HG03442 (cell line): ENCODE measurements around the gene GPRIN1.

ENCODE experiments used
- ATAC-seq: cut with Tn5 transposase; IDR thresholded peaks from one replicate; pipeline ENCODE4 v1.9.1; 2021; ENCODE audit warnings: mild to moderate bottlenecking, moderate library complexity; ENCODE audit not compliant: unreplicated experiment

GPRIN1 gene

DNA sequence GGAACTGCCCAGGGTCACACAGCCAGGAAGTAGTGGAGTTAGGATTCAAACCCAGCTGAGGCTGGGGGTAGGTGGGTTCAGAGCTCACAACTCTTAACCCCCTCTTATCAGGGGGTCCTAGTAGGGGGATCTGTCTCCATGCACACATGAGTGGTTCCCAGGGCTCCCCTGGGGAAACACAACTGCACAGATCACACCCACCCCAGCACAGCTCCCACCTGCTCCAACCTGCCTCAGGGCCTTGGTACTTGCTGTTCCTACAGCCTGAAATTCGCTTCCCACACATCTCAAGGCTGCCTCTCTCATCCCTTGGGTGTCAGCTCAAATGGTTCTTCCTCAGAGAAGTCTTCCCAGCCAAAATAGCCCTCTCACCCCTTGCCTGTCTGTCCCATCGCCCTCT lies 15.6 kb upstream of the GPRIN1 start:
- ATAC-seq: no peak

DNA sequence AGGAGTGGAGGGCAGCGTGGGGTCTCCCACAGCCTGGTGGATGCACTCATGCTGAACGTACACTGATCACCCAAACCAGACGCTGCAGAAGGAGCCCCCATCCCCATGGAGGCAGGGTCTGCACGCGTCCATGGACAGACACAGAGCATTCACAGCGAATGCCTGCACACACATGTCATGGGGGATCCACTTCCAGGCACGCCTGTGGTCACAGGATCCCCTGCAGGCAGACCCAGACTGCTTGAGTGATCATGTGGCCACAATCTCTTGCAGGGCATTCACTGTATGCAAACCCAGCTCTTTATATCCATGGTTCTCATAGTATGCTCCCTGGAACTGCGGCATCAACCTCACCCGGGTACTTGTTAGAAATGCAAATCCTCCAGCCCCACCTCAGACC lies 15.0 kb upstream of the GPRIN1 start:
- ATAC-seq: no peak

DNA sequence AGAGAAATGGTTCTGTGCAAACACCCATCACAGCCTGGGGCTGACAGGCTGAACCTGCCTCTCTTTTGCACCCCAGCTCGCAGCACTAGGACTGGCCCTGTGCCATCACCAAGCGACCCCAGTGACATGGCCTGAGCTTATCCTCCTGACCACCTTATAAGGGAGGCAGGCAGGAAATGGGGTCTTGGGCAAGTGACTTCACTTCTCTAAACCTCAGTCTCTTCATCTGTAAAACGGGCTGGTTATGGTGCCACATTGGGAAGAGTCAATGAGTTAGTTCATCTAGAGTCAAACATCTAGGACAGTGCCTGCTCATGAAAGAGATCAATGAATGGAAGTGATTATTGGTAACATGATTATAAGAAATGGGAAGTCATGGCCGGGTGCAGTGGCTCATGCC lies 14.2 kb upstream of the GPRIN1 start:
- ATAC-seq: no peak

DNA sequence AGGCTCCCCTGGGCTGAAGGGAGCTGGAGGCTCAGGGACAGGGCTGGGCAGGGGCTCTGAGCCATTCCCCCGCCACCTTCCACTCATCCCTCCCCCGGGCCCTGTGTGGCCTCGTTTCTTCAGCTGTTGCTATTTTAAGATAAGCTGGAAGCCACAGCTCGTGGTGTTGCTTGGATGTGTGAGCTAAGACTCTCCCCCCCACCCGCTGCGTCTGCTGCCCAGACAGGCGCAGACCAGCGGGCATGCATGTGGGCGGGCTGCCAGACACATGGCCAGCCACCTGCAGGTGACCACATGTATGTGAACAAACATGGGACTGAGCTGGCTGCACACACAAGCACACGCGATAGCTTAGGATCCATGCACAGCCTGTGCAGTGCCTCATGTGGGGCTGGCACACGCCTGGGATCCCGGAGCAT lies 11.7 kb upstream of the GPRIN1 start:
- ATAC-seq: no peak

DNA sequence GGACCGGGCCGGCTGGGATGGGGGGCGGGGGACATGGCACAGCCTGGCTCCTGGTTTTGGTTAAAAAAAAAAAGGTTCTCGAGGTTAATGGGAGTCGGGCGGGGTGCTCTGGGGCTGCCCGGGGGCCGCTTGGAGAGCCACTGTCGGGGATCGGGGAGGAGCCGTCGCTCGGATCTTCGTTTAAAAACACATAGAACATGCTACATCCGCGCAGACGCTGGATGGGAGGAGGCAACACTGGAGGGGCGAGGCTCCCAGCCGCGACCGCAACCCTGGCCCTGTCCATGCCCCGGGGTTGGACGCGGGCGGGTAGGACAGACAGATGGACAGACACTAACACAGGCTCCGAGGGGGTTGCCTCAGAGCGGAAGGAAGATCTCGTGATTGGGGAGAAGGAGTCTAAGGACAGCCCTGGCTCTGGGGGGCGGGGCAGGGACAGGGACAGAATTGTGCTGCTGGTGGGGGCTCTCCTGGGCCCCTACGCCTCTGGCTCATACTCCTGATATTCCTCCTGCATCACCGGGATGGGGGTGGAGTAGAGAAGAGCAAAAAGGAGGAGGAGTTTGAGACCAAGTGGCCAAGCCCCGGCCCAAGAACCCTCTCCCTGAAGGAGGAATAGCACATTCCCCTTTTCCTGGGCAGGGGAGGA lies 10.5 kb upstream of the GPRIN1 start:
- ATAC-seq: no peak

DNA sequence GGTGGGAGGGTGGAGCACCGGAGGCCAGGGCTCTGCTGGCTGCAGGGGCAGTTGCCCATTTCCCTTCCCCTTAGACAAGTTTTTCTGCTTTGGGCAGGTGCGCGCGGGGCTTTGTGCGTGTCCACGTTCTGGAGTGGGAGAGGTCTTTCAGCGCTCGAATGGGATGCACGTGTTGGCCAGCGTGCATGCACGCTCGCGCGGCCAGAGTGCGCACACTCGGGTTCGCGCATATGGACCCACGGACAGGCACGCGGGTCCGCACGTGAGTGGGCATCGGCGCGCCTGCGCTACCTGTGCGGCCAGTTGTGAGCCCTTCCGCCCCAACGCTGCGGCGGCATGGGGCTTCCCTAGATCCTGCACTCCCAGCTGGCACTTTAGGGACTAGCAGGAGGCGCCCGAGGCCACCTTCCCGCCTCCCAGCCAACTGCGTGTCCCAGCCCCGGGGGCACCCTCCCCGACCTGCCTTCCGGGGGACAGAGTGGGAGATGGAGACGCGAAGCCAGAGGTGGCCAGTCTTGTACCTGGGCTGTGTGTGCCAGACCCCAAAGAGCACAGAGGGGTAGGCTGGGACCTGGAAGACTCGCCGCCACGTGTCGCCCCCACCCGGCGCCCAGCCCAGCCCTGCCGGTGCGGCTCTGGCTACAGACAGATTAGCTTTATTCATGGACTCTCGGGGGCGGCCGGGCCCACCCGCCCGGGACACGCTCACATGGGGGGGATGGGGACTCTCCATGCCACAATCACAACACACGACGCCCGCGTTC lies 9.8 kb upstream of the GPRIN1 start:
- no peak for ATAC-seq

DNA sequence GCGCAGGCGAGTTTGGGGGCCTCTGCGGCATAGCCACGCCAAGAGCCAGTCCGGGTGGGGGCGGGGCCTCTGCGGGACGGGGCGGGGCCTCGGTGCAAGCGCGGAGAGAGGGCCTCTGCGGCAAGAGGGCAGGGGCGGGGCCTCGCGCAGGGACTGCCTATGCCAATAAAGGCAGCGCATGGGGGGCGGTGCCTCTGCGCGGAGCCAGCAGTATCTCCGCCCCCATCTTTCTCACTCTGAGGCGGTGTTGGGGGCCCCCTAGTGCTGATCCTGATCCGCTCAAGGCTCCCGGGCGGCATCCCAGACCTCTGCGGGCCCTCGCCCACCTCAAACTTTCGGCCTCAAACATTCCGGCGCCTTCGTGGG lies 9.2 kb upstream of the GPRIN1 start:
- peak; percentile 77 for ATAC-seq

DNA sequence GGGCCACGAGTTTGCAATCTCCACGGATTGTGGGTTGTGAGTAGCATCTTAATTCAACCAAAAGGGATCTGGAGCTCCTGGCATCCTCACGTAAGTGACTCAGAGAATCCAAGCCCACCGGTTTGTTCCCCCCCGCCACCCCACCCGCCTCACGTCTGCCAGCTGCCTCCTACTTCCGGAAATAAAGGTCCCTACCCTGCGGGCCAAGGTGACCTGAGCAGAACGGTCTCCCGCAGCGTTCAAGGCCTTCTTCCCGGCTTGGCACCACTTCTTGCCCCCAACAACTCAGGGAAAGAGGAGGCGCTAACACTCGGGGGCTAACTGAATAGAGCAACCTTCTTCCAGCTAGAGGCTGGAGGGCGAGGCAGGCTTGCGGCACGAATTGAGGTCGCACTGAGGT lies 8.8 kb upstream of the GPRIN1 start:
- ATAC-seq: no peak

DNA sequence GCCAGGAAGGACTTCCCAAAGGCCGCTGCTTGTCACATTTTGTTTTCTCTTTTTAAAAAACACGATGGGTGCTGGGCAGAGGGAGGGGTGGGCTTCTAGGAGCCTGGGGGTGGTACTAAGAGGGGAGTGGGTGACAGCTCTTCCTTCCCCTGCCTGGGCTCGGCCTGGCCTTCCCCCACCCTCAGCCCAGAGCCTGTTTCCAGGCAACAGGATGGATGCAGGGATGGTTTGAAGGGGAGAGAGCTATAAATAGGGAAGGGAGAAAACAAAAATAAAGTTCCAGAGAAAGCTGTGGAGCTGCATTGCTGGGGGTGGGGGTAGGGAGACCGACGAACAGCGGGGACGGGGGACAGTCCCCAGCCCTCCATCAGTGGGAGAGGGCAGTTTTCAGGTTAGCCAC lies 6.6 kb upstream of the GPRIN1 start:
- no peak for ATAC-seq

DNA sequence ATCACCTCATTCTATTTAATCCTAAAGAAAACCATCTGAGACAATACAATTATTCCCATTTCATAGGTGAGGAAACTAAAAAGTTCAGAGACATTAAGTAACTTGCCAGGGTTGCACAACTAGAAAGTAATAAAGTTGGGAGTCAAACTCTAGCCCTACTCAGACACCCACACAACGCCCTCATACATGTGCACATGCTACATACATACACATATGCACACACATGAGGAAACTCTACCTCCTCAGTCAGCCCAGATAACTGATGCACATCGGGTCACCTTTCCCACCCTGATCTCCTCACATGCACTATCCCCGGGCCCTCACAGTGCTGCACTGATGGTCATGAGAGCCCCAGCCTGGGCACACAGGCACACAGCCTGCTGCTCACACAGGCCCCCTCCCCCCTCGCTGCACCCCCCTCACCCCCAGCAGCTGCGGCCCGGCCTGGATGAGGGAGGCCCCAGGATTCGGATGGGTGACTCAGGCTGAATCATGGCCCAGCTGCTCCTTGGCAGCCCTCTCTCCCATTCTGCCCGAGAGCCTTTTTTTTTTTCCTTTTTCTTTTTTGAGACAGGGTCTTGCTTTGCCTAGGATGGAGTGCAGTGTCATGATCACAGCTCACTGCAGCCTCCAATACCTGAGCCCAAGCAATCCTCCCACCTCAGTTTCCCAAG lies 5.0 kb upstream of the GPRIN1 start:
- ATAC-seq: no peak

DNA sequence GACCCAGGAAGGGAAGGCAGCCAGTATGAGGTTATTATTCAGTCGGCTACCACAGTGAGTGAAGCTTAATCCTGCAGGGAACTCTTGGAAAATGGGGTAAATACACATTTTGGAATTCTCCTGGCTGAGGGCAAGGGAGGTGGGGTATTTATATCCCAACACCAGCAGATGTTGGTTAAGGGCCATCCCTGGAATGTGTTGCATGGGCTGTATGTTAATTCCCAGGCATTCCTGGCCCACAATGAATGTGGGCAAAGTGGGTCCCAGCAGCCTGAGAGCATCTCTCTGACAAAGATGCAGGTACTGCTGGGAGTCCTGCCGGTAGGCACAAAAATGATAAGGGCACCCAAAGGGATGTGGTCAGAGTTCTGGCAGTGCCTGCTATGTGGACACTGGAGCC lies 2.9 kb upstream of the GPRIN1 start:
- ATAC-seq: no peak

DNA sequence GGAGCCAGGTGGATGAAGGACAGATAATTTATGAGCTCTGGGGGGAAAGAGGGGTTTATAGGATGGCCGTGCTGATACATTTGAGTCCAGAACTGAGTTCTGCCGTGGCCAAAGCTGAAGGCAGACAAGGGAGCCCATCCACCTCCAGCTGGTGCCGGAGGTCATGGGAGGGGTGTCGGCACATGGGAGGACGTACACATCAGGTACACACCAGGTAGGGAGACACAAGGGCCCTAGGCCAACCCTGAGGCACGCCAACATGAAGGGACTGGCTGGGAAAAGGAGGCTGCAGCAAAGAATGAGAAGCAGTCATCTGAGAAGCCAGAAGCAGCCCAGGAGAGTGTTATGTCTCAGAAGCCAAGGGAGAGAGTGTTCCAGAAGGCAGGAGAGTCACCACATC lies 2.1 kb upstream of the GPRIN1 start:
- ATAC-seq: no peak

DNA sequence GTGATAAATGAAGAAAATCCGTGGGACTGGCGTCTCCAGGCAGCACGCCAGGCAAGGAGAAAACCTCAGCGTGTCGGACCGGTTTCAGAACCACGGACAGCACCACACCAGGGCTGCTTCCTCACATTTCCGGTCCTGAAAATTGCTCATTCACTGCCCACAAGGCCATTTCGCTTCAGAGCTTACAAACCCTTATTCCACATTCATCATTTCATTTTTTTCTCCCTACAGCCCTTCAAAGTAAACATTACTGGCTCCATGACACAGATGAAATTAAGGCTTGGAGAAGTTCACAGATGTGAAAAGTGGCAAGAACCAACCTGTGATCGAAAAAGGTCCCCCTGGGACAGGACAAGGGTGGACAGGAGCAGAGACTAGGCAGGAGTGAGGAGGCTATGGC lies 1.5 kb upstream of the GPRIN1 start:
- ATAC-seq: no peak

DNA sequence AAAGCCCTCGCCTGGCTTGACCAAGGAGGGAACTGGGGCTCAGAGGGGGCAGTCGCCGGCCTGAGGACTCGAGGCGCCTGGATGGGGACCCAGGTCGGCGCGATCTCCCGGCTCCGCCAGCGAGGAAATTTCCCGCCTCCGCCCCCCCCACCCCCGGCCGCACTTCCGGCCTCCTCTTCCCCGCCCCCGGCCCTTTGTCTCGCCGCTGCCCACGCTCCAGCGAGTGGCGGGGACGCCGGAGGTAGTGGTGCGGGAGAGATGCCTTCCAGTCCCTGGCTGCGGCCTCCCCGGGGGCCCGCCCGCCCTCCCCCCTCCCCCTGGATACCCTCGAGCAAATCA lies 448 bp upstream of the GPRIN1 start:
- peak; percentile 14 for ATAC-seq

DNA sequence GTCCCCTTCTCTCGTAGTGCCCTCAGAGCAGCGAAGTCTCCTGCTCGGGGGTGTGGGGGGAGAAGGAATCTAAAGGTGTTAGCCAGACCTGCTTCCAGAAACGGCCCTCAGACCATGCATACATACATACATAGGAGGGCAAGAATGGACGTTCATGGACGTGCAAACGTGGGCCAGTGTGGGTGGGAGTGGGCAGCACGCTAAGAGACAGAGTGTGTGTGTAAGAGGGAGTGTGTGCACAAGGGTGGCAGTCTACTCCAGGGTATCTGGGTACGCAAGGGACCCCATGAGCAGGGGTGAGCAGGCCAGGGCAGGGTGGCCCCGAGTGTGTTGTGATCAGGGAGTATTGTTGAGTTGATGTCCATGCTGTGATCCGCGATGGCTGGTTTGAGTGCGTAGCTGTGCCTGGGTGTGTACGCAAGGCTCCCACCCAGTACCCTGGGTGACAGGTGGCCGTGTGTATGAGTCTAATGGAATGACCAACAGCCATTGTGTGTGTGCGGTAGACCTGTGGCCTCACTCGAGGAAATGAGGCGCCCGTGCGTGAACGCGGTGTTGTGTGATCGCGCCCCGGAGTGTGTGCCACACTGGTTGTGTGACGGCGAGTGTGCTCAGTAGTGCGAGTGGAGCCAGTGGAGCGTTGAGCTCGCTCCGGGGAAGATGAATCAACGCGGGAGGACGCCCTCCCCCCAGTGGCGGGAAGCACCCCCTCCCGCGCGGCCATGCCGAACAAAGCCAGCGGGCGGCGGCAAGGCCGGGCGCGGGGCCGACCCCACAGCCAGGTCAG lies 826 bp downstream of the GPRIN1 start:
- ATAC-seq: peak; percentile 26

DNA sequence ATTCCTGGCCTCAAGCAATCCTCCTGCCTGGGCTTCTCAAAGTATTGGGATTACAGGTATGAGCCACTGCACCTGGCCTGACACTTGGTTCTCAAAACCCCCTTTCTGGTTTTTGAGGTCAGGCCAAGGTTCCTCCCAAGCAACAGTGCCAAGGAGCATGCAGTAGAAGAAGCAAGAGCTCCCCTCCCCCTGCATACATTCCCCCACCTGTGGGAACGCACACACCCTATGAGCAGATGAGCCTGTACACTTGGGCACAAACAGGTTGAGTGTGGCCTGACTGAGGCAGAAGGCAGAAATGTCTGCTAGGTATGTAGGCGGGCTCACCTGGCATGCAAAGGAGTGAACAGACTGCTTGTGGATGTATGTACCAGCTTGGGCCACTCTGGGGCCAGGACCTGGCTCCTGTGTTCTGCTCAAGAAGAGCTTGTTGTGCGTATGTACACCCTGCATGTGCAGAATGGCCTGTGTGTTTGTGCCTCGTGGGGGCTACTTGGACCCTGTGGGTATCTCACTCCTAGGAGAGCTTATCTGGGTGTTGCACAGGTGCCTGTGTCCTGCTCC lies 1.7 kb downstream of the GPRIN1 start:
- no peak for ATAC-seq

DNA sequence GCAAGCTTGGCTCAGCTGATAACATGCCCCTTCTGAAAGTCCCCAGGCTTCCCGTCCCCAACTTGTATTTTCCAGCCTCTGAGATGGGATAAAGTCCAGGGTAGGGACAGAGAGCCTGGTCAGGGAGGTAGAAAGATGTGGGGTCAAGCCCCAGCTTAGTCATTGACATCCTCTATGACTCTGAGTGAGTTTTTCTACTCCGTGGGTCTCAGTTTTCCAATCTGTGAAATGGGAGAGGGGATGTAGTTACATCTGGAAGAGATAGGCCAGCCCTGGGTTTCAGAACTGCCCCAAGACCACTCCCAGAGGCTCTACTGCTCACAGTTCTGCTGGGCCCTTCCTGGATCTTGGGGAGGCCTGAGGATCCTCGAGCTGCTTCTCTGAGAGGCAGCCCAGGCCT lies 3.1 kb downstream of the GPRIN1 start:
- no peak for ATAC-seq

DNA sequence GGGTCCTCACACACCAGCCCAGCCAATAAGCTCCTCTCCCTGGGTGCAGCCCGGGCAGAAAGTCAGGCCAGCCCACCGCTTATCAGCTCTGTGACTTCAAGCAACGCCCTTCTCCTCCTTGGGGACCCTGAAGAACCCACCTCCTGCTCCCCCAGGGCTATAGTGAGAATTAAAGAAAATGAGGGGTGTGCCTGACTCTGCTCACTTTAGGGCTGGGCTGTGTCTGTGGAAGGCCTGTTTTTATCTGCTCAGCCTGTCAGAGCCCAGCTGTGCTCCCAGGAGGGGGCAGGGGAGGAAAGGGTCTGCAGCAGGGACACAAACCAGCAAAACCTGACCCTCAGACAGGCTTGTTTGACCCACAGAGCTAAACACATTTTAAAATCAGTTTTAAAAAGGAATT lies 3.9 kb downstream of the GPRIN1 start:
- ATAC-seq: no peak

DNA sequence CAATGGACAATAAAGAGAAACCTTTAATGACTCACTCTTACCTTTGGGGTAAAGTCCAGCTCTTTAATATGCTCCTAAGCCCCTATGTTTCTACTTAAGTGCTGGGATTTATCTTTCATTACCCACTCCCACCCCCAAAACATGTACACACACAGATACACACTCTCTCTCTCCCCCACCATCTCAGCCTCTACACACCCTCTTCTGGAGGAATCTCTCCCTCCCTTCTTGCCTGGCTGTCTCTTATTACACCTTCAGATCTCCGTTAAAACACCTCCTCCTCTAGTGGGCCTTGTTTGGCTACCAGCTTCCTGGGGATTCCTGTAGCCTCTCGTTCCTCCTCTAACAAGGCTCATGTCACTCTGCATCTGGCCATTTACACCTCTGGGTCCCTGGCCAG lies 6.9 kb downstream of the GPRIN1 start:
- no peak for ATAC-seq

DNA sequence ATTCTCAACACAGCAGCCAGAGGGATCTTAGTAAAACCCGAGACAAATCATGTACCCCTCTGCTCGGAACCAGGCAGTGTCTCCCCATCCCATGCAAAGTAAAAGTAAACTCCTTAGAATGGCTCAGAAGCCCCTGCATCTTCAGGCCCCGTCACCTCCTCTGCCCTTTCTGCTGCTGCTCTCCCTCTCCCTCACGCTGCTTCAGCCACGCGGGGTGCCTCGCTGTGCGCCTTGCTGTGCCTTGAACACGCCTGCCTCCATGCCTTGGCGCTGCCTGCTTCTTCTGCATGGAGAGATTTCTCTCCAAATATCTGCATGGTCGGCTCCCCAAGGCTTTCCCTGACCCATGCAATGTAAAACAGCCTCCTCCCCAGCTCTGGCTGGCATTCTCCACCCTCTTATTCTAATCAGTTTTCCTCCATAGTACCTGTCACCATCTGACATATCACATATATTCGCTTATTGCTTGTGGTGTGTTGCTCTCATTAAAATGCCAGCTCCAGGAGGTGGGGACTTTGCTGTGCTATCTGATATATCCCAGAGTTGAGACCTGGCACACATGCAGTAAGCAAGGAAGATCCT lies 8.0 kb downstream of the GPRIN1 start:
- no peak for ATAC-seq
